HG03575 (cell line): ENCODE results near the gene PSMD3.
"Not testable (repeated sequence)": the region's sequence is repeated elsewhere in the genome, so short reads cannot be mapped to it uniquely, and the experiment has no call there.

Source experiments
- ATAC-seq: cut with Tn5 transposase; IDR thresholded peaks from one replicate; pipeline ENCODE4 v1.9.1; 2021; ENCODE audit not compliant: unreplicated experiment, insufficient number of reproducible peaks, low FRiP score; ENCODE audit errors: extremely low read depth

The PSMD3 gene

DNA sequence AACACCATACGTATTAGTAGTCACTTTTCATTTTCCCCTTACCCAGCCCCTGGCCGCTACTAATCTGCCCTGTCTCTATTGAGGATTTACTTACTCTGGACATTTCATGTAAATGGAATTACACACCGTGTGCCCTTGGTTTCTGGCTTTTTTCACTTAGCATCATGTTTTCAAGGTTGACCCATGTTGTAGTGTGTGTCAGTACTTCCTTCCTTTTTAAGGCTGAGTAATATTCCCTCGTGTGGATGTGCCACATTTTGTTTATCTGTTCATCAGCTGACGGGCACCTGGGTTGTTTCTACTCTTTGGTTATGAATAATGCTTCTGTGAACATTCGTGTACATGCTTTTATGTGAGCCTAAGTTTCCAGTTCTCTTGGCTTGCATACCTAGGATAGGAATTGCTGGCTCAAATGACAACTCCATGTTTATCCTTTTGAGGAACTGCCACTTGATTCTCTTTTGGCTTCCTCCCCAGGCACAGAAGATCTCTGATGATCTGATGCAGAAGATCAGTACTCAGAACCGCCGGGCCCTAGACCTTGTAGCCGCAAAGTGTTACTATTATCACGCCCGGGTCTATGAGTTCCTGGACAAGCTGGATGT is 7.7 kb downstream of the PSMD3 start:
- no peak for ATAC-seq

DNA sequence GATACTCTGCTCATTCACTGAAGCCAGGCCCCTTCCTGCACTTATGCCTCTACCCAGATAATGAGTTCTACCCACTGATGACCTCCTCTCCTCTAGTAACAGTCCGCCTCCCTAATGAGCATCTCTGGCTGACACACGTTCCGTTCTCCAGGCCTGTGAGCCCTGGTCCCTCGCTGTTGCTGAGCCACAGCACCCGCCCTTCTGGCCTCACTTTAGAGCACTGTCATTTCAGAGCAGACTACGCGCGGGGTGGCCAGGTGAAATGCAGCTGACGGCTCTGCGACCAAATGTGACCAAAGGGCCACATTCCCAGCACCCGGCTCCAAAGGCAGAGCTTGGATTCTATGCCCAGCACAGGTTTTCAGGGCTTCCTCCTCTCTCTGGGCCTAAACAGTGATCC is 13.8 kb downstream of the PSMD3 start:
- ATAC-seq = no peak

DNA sequence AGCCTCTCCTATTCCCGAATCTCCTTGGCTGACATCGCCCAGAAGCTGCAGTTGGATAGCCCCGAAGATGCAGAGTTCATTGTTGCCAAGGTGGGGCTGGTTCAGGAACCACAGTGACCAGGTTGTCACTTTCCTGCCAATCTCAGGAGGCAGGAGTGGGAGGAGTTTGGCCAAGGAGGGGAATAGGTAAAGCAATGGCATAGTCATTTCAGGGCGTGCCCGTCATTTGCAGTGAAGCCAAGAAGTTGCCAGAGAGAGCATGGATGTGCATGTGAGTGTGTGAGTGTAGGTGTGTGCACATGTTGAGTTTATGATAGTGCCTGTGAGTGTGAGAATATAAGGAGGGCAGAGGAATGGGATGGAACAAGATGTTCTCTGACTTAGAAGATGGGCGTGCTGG is 14.8 kb downstream of the PSMD3 start:
- no peak for ATAC-seq

DNA sequence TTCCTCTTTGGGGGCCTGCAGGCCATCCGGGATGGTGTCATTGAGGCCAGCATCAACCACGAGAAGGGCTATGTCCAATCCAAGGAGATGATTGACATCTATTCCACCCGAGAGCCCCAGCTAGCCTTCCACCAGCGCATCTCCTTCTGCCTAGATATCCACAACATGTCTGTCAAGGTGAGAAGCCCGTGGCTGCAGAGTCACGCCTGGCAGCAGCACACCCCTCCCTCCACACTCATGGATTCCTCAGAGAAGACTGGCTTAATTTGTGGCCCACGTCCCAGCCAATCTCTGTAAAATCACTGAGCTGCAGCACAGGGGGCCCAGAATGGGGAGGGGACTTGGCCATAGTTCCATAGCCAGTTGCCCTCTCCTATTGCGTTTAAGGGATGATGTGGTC is 15.6 kb downstream of the PSMD3 start:
- ATAC-seq = no peak

DNA sequence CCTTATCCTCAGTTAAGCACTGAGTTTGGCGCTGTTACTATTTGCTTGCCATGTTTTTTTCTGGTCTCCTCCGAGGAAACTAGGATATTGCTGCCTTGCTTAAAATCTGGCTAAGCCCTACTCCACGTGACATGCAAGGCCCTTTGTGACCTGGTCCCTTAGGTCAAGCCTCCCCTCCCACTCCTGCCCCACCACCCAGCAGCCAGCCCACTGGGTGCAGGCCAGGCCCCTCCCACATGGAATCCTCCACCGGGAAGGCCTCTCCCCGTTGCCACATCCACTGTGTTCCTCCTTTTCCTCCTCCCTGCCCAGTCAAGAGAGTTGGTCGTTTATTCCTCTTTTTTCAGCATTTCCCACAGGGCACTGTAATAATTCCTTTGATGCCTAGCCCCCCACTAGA is 16.2 kb downstream of the PSMD3 start:
- no peak for ATAC-seq

DNA sequence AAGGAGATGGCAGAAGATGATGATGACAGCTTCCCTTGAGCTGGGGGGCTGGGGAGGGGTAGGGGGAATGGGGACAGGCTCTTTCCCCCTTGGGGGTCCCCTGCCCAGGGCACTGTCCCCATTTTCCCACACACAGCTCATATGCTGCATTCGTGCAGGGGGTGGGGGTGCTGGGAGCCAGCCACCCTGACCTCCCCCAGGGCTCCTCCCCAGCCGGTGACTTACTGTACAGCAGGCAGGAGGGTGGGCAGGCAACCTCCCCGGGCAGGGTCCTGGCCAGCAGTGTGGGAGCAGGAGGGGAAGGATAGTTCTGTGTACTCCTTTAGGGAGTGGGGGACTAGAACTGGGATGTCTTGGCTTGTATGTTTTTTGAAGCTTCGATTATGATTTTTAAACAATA is 16.9 kb downstream of the PSMD3 start:
- no peak for ATAC-seq

DNA sequence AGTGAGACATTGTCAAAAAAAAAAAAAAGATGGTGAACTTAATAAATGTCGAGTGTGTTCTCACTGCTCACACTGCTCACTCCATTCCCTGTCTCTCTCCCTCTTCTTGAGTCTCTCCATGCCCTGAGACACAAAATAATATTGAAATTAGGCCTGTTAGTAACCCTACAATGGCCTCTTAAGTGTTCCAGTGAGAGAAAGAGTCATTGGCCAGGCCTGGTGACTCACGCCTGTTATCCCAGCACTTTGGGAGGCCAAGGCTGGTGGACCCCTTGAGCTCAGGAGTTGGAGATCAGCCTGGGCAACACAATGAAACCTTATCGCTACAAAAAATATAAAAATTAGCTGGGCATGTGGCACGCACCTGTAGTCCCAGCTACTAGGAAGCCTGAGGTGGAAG is 18.5 kb downstream of the PSMD3 start:
- ATAC-seq = no peak

DNA sequence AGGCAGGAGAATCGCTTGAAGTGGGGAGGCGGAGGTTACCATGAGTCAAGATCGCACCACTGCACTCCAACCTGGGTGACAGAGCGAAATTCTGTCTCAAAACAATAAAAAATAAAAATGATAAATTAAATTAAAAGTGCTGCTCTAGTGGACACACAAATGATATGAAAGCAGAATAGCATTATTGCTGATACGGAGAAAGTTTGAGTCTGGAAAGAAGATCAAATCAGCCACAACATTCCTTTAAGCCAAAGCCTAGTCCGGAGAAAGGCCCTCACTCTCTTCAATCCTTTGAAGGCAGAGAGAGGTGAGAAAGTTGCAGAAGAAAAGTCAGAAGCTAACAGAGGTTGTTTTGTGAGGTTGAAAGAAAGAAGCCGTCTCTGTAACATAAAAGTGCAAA is 19.6 kb downstream of the PSMD3 start:
- no peak for ATAC-seq

DNA sequence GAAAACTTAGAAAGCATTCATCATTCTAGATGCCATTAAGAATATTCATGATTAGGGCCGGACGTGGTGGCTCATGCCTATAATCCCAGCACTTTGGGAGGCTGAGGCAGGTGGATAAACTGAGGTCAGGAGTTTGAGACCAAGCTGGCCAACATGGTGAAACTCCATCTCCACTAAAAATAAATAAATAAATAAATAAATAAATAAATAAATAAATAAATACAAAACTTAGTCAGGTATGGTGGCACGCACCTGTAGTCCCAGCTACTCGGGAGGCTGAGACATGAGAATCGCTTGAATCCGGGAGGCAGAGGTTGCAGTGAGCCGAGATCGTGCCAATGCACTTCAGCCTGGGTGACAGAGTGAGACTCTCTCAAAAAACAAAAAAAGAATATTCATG is 20.7 kb downstream of the PSMD3 start:
- not testable (repeated sequence) for ATAC-seq

DNA sequence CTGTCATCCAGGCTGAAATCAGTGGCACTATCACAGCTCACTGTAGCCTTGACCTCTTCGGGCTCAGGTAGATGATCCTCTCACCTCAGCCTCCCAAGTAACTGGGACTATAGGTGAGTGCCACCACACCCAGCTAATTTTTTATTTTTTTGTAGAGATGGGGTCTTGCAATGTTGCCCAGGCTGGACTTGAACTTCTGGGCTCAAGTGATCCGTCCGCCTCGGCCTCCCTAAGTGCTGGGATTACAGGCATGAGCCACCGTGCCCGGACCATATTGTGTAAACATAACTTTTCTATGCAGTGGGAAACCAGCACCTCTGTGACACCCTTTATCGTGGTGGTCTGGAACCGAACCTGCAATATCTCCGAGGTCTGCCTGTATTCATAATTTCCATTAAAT is 23.5 kb downstream of the PSMD3 start:
- ATAC-seq = no peak

DNA sequence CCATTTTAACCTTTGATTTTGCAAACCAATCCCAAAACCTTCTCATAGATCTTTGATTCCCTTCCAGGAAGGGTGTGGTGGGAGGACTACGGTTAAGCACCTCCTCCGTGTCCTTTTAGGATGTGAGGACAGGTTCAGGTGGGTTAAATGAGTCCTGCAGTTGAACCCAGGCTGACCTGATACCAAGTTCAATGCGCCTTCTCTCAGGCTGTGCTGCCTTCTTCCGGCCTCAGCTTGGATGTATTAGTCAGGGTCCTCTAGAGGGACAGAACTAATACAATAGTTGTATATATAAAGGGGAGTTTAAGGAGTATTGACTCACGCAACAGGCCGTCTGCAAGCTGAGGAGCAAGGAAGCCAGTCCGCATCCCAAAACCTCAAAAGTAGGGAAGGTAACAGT is 24.1 kb downstream of the PSMD3 start:
- ATAC-seq = no peak

DNA sequence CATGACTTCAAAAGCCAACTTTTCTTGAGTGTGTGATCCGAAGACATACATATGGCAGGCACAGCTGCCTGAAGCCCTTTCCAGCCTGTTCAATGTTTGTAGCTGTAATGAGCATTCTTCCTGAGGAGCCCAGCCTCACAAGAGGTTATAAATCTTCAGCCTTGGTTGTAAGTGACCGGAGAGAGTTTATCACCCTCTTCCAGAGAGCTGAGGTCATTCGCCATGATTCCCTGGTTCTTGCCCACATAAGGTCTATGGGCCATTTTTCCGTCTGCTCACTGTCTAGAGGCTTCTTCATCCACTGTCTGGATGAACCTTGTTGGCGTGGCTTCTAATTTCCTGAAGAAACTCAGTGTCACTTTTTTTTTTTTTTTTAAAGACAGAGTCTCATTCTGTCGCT is 24.9 kb downstream of the PSMD3 start:
- no peak for ATAC-seq

DNA sequence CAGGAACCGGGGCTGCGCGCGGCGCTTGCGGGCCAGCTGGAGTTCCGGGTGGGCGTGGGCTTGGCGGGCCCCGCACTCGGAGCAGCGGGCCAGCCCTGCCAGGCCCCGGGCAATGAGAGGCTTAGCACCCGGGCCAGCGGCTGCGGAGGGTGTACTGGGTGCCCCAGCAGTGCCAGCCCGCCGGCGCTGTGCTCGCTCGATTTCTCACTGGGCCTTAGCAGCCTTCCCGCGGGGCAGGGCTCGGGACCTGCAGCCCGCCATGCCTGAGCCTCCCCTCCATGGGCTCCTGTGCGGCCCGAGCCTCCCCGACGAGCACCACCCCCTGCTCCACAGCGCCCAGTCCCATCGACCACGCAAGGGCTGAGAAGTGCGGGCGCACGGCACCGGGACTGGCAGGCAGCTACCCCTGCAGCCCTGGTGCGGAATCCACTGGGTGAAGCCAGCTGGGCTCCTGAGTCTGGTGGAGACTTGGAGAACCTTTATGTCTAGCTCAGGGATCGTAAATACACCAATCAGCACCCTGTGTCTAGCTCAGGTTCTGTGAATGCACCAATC is 30.4 kb downstream of the PSMD3 start:
- not testable (repeated sequence) for ATAC-seq

DNA sequence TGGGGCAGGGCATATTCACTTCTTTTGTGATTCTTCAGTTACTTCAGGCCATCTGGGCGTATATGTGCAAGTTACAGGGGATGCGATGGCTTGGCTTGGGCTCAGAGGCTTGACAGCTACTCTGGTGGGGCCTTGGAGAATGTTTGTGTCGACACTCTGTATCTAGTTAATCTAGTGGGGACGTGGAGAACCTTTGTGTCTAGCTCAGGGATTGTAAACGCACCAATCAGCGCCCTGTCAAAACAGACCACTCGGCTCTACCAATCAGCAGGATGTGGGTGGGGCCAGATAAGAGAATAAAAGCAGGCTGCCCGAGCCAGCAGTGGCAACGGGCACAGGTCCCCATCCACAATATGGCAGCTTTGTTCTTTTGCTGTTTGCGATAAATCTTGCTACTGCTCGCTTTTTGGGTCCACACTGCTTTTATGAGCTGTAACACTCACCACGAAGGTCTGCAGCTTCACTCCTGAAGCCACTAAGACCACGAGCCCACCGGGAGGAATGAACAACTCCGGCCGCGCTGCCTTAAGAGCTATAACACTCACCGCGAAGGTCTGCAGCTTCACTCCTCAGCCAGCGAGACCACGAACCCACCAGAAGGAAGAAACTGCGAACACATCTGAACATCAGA is 31.5 kb downstream of the PSMD3 start:
- not testable (repeated sequence) for ATAC-seq

DNA sequence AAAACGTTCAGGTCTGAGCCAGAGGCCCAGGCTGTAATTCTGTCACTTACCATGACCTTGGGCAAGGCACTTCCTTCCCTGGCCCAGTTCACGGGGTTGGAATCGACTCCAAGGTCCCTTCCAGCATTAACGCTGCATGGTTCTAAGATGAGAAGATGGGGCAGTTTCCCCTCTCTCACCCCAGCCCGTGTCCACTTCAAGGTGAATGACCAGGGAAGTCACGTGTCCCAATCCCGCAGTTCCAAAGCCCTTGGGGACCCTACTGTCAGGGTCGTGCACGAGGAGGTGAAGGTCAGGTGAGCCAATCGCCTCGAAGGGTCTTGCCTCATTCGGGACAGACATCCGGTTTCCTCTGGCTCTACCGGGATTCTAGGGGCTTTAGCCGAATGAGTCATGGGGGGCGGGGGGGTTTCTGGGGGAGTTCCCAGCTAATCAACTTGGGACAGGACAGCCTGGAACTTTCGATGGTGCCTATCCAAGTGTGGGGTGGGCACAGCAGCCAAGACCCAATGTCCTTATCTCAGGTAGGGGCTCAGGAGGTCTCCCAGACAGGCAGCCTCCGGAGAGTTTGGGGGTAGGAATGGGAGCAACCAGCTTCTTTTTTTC is 33.9 kb downstream of the PSMD3 start:
- no peak for ATAC-seq

DNA sequence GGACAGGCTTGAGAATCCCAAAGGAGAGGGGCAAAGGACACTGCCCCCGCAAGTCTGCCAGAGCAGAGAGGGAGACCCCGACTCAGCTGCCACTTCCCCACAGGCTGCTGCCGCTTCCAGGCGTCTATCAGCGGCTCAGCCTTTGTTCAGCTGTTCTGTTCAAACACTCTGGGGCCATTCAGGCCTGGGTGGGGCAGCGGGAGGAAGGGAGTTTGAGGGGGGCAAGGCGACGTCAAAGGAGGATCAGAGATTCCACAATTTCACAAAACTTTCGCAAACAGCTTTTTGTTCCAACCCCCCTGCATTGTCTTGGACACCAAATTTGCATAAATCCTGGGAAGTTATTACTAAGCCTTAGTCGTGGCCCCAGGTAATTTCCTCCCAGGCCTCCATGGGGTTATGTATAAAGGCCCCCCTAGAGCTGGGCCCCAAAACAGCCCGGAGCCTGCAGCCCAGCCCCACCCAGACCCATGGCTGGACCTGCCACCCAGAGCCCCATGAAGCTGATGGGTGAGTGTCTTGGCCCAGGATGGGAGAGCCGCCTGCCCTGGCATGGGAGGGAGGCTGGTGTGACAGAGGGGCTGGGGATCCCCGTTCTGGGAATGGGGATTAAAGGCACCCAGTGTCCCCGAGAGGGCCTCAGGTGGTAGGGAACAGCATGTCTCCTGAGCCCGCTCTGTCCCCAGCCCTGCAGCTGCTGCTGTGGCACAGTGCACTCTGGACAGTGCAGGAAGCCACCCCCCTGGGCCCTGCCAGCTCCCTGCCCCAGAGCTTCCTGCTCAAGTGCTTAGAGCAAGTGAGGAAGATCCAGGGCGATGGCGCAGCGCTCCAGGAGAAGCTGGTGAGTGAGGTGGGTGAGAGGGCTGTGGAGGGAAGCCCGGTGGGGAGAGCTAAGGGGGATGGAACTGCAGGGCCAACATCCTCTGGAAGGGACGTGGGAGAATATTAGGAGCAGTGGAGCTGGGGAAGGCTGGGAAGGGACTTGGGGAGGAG is 34.7 kb downstream of the PSMD3 start, which contains the start of gene CSF3:
Gene CSF3, plus strand, starts transcription at position 436 of the 993 bp plus-strand sequence. Its CDS starts 35 bp downstream, at position 471.
- ATAC-seq = no peak

DNA sequence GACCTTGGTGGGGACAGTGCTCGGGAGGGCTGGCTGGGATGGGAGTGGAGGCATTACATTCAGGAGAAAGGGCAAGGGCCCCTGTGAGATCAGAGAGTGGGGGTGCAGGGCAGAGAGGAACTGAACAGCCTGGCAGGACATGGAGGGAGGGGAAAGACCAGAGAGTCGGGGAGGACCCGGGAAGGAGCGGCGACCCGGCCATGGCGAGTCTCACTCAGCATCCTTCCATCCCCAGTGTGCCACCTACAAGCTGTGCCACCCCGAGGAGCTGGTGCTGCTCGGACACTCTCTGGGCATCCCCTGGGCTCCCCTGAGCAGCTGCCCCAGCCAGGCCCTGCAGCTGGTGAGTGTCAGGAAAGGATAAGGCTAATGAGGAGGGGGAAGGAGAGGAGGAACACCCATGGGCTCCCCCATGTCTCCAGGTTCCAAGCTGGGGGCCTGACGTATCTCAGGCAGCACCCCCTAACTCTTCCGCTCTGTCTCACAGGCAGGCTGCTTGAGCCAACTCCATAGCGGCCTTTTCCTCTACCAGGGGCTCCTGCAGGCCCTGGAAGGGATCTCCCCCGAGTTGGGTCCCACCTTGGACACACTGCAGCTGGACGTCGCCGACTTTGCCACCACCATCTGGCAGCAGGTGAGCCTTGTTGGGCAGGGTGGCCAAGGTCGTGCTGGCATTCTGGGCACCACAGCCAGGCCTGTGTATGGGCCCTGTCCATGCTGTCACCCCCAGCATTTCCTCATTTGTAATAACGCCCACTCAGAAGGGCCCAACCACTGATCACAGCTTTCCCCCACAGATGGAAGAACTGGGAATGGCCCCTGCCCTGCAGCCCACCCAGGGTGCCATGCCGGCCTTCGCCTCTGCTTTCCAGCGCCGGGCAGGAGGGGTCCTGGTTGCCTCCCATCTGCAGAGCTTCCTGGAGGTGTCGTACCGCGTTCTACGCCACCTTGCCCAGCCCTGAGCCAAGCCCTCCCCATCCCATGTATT is 35.7 kb downstream of the PSMD3 start:
- no peak for ATAC-seq

DNA sequence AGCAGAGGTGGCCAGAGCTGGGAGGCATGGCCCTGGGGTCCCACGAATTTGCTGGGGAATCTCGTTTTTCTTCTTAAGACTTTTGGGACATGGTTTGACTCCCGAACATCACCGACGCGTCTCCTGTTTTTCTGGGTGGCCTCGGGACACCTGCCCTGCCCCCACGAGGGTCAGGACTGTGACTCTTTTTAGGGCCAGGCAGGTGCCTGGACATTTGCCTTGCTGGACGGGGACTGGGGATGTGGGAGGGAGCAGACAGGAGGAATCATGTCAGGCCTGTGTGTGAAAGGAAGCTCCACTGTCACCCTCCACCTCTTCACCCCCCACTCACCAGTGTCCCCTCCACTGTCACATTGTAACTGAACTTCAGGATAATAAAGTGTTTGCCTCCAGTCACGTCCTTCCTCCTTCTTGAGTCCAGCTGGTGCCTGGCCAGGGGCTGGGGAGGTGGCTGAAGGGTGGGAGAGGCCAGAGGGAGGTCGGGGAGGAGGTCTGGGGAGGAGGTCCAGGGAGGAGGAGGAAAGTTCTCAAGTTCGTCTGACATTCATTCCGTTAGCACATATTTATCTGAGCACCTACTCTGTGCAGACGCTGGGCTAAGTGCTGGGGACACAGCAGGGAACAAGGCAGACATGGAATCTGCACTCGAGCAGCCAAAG is 36.9 kb downstream of the PSMD3 start:
- ATAC-seq = no peak
